GM19452 (cell line): ENCODE data around the gene SH3PXD2A.

Experiments
- ATAC-seq: cut with Tn5 transposase; IDR thresholded peaks from one replicate; pipeline ENCODE4 v1.9.1; 2021; ENCODE audit not compliant: unreplicated experiment

The SH3PXD2A gene

GRCh38 chr10:103572347-103573204 lies 282.8 kb downstream of the SH3PXD2A start:
- no peak for ATAC-seq

- ATAC-seq: no peak
Observed at GRCh38 chr10:103571656-103571975, 283.8 kb downstream of the SH3PXD2A start.

- ATAC-seq: no peak
Observed at GRCh38 chr10:103570844-103571655, 284.3 kb downstream of the SH3PXD2A start.

GRCh38 chr10:103569896-103570295 lies 285.5 kb downstream of the SH3PXD2A start:
- no peak for ATAC-seq

GRCh38 chr10:103568505-103568904 lies 286.9 kb downstream of the SH3PXD2A start:
- no peak for ATAC-seq

- ATAC-seq: no peak
Observed at GRCh38 chr10:103566536-103566935, 288.8 kb downstream of the SH3PXD2A start.

GRCh38 chr10:103564776-103565520 lies 290.4 kb downstream of the SH3PXD2A start:
- no peak for ATAC-seq

GRCh38 chr10:103564116-103564501 lies 291.3 kb downstream of the SH3PXD2A start:
- ATAC-seq: no peak

- ATAC-seq: no peak
Observed at GRCh38 chr10:103563231-103564115, 291.9 kb downstream of the SH3PXD2A start.

GRCh38 chr10:103562383-103562782 lies 293.0 kb downstream of the SH3PXD2A start:
- ATAC-seq: no peak

GRCh38 chr10:103560886-103561285 lies 294.5 kb downstream of the SH3PXD2A start:
- no peak for ATAC-seq

GRCh38 chr10:103559776-103560175 lies 295.6 kb downstream of the SH3PXD2A start:
- no peak for ATAC-seq

GRCh38 chr10:103558911-103559310 lies 296.5 kb downstream of the SH3PXD2A start:
- no peak for ATAC-seq

- ATAC-seq: no peak
Observed at GRCh38 chr10:103557455-103557854, 297.9 kb downstream of the SH3PXD2A start.

- no peak for ATAC-seq
Observed at GRCh38 chr10:103556383-103557007, 298.9 kb downstream of the SH3PXD2A start.

GRCh38 chr10:103555712-103556111 lies 299.7 kb downstream of the SH3PXD2A start:
- no peak for ATAC-seq

GRCh38 chr10:103555325-103555649 lies 300.1 kb downstream of the SH3PXD2A start:
- ATAC-seq: no peak

- no peak for ATAC-seq
Observed at GRCh38 chr10:103554488-103555324, 300.7 kb downstream of the SH3PXD2A start.

- no peak for ATAC-seq
Observed at GRCh38 chr10:103553743-103554487, 301.5 kb downstream of the SH3PXD2A start.
